Brain microvascular endothelial cell (primary cell): ENCODE data around the gene CCDC63.

Experiments
- DNase-seq: peaks from one replicate; pipeline ENCODE4 v3.0.0-alpha.2; 2020
- H3K27ac ChIP-seq: fragments of 250-450 bp; sonication (Bioruptor Pico); 2 replicates; pipeline ENCODE4 v1.5.1; 2020; ENCODE audit warnings: mild to moderate bottlenecking, moderate library complexity
- H3K27me3 ChIP-seq: fragments of 250-450 bp; sonication (Bioruptor Pico); replicated peaks from 2 replicates; pipeline ENCODE4 v1.5.1; 2020; ENCODE audit warnings: mild to moderate bottlenecking
- H3K36me3 ChIP-seq: fragments of 250-450 bp; sonication (Bioruptor Pico); replicated peaks from 2 replicates; pipeline ENCODE4 v1.5.1; 2020; ENCODE audit warnings: mild to moderate bottlenecking
- H3K4me3 ChIP-seq: 2 replicates; pipeline ENCODE4 v1.5.1; 2011; ENCODE audit warnings: low read depth, mild to moderate bottlenecking, control low read depth, low read length, moderate library complexity
- in situ Hi-C: cut with HindIII; loops from 2 replicates; pipeline ENCODE4 v1.10.0; 2017; ENCODE audit warnings: low sequenced_read_pairs, low pct_ligation_motif_present
- TF ChIP-seq, protein P1 (sequence below): IDR thresholded peaks from 2 replicates; pipeline ENCODE4 v1.5.1; 2011; ENCODE audit warnings: low read depth, mild to moderate bottlenecking, moderate library complexity, low read length, control low read depth, inconsistent platforms; ENCODE audit errors: missing control alignments

CCDC63 gene

DNA sequence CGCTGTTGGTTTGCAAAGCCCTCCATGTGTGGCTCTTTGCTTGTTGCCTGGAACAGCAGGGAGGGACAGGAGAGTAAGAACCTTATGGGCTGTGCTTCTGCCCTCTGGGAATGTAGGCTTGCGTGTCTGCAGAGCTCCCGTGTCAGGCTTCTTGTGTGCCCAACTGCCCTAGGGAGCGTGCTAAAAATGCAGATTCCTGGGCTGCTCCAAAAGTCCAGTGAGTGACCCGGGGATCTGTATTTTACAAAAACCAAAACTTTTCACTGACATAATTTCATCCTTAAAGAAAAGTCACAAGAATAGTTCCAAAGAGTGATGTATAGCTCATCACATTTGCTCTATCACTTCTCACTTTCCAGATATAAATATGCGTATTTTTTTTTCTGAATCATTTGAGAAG lies 34.8 kb upstream of the CCDC63 start:
- in situ Hi-C loops, result no loop called here
- TF ChIP-seq, protein P1, sequence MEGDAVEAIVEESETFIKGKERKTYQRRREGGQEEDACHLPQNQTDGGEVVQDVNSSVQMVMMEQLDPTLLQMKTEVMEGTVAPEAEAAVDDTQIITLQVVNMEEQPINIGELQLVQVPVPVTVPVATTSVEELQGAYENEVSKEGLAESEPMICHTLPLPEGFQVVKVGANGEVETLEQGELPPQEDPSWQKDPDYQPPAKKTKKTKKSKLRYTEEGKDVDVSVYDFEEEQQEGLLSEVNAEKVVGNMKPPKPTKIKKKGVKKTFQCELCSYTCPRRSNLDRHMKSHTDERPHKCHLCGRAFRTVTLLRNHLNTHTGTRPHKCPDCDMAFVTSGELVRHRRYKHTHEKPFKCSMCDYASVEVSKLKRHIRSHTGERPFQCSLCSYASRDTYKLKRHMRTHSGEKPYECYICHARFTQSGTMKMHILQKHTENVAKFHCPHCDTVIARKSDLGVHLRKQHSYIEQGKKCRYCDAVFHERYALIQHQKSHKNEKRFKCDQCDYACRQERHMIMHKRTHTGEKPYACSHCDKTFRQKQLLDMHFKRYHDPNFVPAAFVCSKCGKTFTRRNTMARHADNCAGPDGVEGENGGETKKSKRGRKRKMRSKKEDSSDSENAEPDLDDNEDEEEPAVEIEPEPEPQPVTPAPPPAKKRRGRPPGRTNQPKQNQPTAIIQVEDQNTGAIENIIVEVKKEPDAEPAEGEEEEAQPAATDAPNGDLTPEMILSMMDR, result no peak
- Histone ChIP-seq H3K36me3 (no peaks in the 10 kb centered on the region), H3K27me3 (no peaks in the 10 kb centered on the region), H3K27ac (no peak overlapping the region), H3K4me3 (no peak overlapping the region)
- no peak for DNase-seq

DNA sequence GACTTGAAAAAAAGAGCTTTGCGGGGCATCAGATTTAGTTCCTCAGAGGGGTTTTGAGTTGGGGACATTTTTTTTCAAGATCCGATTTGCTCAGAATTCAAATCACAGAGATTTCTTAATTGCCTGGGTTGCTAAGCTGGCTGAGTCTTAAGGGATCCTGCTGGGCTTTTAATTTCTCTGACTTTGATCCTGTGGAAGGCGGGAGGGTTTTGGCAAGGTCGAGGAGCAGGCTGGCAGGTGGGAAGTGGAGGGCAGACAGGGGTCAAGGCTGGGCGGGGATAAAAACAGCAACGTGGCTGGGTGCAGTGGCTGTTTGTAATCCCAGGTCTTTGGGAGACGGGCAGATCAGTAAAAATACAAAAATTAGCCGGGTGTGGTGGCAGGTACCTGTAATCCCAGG lies 33.5 kb upstream of the CCDC63 start:
- TF ChIP-seq, protein P1, result no peak
- no peaks in the 10 kb centered on the region for H3K27me3 ChIP-seq
- no peak overlapping the region for H3K27ac ChIP-seq
- no peaks in the 10 kb centered on the region for H3K36me3 ChIP-seq
- no peak for DNase-seq
- no peak overlapping the region for H3K4me3 ChIP-seq
- in situ Hi-C loops, result no loop called here

DNA sequence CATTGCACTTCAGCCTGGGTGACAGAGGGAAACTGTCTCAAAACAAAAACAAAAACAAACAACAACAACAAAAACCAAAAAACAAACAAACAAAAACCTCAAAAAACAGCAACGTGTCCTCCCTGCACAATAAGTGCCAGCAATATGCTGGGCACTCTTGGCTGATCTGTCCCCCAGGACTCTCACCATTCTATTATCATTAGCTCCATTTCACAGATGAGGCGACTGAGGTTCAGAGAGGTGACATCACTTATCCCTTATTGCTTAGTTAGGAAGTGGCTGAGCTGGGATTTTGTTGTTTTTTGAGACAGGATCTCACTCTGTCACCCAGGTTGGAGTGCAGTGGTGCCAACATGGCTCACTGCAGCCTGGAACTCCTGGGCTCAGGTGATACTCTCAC lies 33.0 kb upstream of the CCDC63 start:
- no peaks in the 10 kb centered on the region for H3K27me3 ChIP-seq

DNA sequence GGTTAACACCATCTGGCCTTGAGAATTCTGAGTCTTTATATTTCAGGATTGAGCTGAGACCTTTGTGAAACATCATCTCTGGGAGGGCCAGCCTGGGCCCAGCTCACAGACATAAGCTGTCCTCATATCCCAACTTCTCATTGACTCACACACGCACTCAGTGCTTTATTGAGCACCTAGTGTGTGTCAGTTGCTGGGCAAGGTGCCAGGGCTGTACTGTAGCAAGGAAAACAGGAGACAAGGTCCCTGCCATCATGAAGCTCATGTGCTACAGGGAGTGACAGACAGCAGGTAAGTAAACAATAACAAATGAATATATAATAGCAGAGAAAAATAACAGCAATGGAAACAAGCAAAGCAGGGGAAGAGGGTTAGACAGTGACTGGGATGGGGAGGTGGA lies 30.5 kb upstream of the CCDC63 start:
- DNase-seq, result no peak
- Histone ChIP-seq H3K27ac (no peak overlapping the region), H3K4me3 (no peak overlapping the region), H3K36me3 (no peaks in the 10 kb centered on the region), H3K27me3 (no peaks in the 10 kb centered on the region)
- in situ Hi-C loops, result no loop called here
- TF ChIP-seq, protein P1, result no peak

More for the DNA sequence above, 33.0 kb upstream of the CCDC63 start:
- TF ChIP-seq, protein P1, result no peak
- DNase-seq, result no peak
- H3K4me3 ChIP-seq, result no peak overlapping the region
- H3K36me3 ChIP-seq, result no peaks in the 10 kb centered on the region
- H3K27ac ChIP-seq, result no peak overlapping the region
- in situ Hi-C loops, result no loop called here

DNA sequence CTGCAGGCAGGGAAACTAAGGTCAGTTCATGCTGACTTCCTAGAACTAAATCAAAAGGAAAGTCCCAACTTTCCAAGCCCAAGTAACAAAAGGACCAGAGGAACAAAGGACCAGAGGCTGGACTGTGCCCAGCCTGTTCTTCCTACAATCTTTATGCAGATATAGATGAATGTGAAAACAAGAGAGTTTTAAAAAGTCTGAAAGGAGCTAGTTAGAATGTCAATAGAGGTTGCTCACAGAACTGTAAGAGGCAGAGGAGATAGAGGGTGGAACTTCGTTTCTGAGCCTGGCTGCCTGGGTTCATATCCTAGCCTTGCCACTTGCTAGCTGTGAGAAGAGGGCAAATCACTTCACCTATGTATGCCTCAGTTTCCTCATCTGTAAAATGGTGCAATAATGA lies 30.0 kb upstream of the CCDC63 start:
- Histone ChIP-seq H3K27ac (no peak overlapping the region), H3K36me3 (no peaks in the 10 kb centered on the region), H3K4me3 (no peak overlapping the region), H3K27me3 (no peaks in the 10 kb centered on the region)
- in situ Hi-C loops, result no loop called here
- TF ChIP-seq, protein P1, result no peak
- DNase-seq, result no peak

DNA sequence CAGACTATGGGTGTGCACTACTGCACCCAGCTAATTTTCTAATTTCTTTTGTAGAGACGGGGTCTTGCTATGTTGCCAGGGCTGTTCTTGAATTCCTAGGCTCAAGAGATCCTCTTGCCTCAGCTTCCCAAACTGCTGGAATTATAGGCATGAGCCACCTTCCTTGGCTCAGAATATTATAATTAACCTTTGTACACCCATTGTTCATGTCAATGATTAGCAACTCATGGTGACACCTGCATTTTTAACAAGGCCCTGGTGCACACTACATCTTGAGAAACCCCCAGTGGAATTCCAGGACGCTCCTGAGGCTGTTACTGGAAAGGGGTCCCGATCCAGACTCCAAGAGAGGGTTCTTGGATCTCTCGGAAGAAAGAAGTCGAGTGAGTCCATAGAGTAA lies 28.3 kb upstream of the CCDC63 start:
- H3K4me3 ChIP-seq, result no peak overlapping the region
- TF ChIP-seq, protein P1, result no peak
- no peak for DNase-seq
- H3K36me3 ChIP-seq, result no peaks in the 10 kb centered on the region
- H3K27me3 ChIP-seq, result no peaks in the 10 kb centered on the region
- in situ Hi-C loops, result no loop called here
- H3K27ac ChIP-seq, result no peak overlapping the region
